ENCODE measurements around the gene ZDHHC24. TPM values are rescaled to one million over a fixed set of nuclear protein-coding genes. Genes with fewer than 3 reads are reported as not detected.

The ZDHHC24 gene
- total RNA-seq, 3 donors from 2014 or later (not counting 1 experiment from before 2014, with no cell fraction given), result 18.5 to 34.9 (median 28.9) TPM

DNA sequence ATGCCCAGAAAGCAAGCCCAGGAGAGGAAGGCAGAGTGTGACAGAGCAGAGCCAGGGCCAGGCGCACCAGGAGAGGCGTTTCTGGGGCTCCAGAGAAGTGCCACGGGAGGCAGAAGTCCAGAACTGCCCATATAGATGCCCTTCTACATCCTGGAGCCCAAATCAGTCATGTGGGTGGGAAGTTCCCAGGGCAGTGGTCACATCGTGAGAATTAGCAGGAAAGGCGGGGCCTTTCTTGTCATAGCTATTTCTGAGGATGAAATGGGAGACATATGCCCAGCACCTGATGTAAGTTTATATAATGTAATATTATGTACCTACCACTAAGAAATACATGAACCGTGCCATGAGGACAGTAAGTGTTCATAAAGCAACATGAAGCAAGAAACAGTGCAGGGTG, 13.1 kb downstream of the ZDHHC24 start:
- peaks cover 9% of the 10 kb centered on the region for H3K36me3 Mint-ChIP-seq
- peaks cover 12% of the 10 kb centered on the region for H3K36me3 ChIP-seq (ENCODE audit: control insufficient read depth, insufficient read depth, low read length)
- H3K9me3 ChIP-seq (ENCODE audit: control insufficient read depth, insufficient read depth, low read length), result no peaks in the 10 kb centered on the region
- ATAC-seq (no peak), DNase-seq (no peak)
- H3K9me3 Mint-ChIP-seq, result no peaks in the 10 kb centered on the region
- H3K4me3 ChIP-seq (ENCODE audit: low read length), result no peak overlapping the region
- H3K27me3 ChIP-seq (ENCODE audit: control insufficient read depth, insufficient read depth, low read length), result no peaks in the 10 kb centered on the region
- H3K27ac Mint-ChIP-seq, result peak overlapping the region in 1 of 2 donors; percentile 75
- intact Hi-C loops (cut with micrococcal nuclease), result no loop called here
- H3K27ac ChIP-seq (ENCODE audit: low read length), result no peak overlapping the region
- peaks cover 4 to 14% of the 10 kb centered on the region in 2 donors for H3K4me1 Mint-ChIP-seq
- H3K4me3 Mint-ChIP-seq, result no peak overlapping the region
- WGBS (ENCODE audit: insufficient coverage), result 72% methylated on average over 5 of the region's 6 CpGs
- TF ChIP-seq CTCF (IDR thresholded peaks at IDR 0.05), result no peak
- no peaks in the 10 kb centered on the region for H3K27me3 Mint-ChIP-seq (ENCODE audit: low read depth in 2 of 2)
- no peaks in the 10 kb centered on the region for H3K4me1 ChIP-seq (ENCODE audit: control insufficient read depth, insufficient read depth, low read length)

GRCh38 chr11:66531841-66532240, 14.0 kb downstream of the ZDHHC24 start:
- H3K9me3 Mint-ChIP-seq, result no peaks in the 10 kb centered on the region
- peaks cover 4 to 14% of the 10 kb centered on the region in 2 donors for H3K4me1 Mint-ChIP-seq
- H3K27me3 ChIP-seq (ENCODE audit: control insufficient read depth, insufficient read depth, low read length), result no peaks in the 10 kb centered on the region
- H3K4me1 ChIP-seq (ENCODE audit: control insufficient read depth, insufficient read depth, low read length), result no peaks in the 10 kb centered on the region
- H3K27ac ChIP-seq (ENCODE audit: low read length), result no peak overlapping the region
- intact Hi-C loops (cut with micrococcal nuclease), result no loop called here
- no peak overlapping the region for H3K27ac Mint-ChIP-seq
- ATAC-seq, result no peak
- no peak for TF ChIP-seq CTCF (IDR thresholded peaks at IDR 0.05)
- peaks cover 9% of the 10 kb centered on the region for H3K36me3 Mint-ChIP-seq
- H3K4me3 ChIP-seq (ENCODE audit: low read length), result no peak overlapping the region
- H3K36me3 ChIP-seq (ENCODE audit: control insufficient read depth, insufficient read depth, low read length), result peaks cover 6% of the 10 kb centered on the region
- 95% methylated on average over 11 of the region's 11 CpGs for WGBS (ENCODE audit: insufficient coverage)
- no peaks in the 10 kb centered on the region for H3K9me3 ChIP-seq (ENCODE audit: control insufficient read depth, insufficient read depth, low read length)
- no peak overlapping the region for H3K4me3 Mint-ChIP-seq
- DNase-seq, result no peak
- no peaks in the 10 kb centered on the region for H3K27me3 Mint-ChIP-seq (ENCODE audit: low read depth in 2 of 2)

- Histone ChIP-seq H3K9me3 (ENCODE audit: control insufficient read depth, insufficient read depth, low read length) (no peaks in the 10 kb centered on the region), H3K36me3 (ENCODE audit: control insufficient read depth, insufficient read depth, low read length) (peaks cover 11% of the 10 kb centered on the region), H3K27me3 (ENCODE audit: control insufficient read depth, insufficient read depth, low read length) (no peaks in the 10 kb centered on the region), H3K4me3 (ENCODE audit: low read length) (no peak overlapping the region), H3K4me1 (ENCODE audit: control insufficient read depth, insufficient read depth, low read length) (no peaks in the 10 kb centered on the region), H3K27ac (ENCODE audit: low read length) (no peak overlapping the region)
- Mint-ChIP-seq H3K4me1 (peaks cover 4 to 14% of the 10 kb centered on the region in 2 donors), H3K9me3 (no peaks in the 10 kb centered on the region), H3K27ac (no peak overlapping the region), H3K27me3 (ENCODE audit: low read depth in 2 of 2) (no peaks in the 10 kb centered on the region), H3K36me3 (peaks cover 9% of the 10 kb centered on the region), H3K4me3 (no peak overlapping the region)
- 94% methylated on average over 10 of the region's 10 CpGs for WGBS (ENCODE audit: insufficient coverage)
- no peak for TF ChIP-seq CTCF (IDR thresholded peaks at IDR 0.05)
- ATAC-seq, result no peak
- intact Hi-C loops (cut with micrococcal nuclease), result no loop called here
- DNase-seq, result no peak
These were observed 14.7 kb downstream of the ZDHHC24 start for GRCh38 chr11:66530927-66531709.

DNA sequence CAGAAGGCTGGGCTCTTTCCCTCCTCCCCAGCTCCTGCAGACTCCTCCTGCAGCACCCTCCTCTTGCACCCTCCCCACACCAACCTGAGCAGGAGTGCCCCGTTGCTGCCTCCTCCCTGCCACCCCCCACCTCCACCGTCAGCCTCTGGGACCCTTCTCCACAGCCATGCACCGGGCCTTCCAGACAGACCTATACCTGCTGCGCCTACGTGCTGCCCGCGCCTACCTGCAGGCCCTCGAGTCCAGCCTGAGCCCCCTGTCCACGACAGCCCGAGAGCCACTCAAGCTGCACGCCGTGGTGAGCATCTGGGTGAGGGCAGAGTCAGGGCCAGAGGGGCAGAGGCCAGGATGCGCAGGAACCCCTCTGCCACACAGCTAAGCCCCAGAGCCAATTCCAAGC, 16.2 kb downstream of the ZDHHC24 start:
- H3K27ac Mint-ChIP-seq, result no peak overlapping the region
- H3K4me3 Mint-ChIP-seq, result no peak overlapping the region
- intact Hi-C loops (cut with micrococcal nuclease), result no loop called here
- no peaks in the 10 kb centered on the region for H3K36me3 Mint-ChIP-seq
- Histone ChIP-seq H3K4me1 (ENCODE audit: control insufficient read depth, insufficient read depth, low read length) (no peaks in the 10 kb centered on the region), H3K9me3 (ENCODE audit: control insufficient read depth, insufficient read depth, low read length) (no peaks in the 10 kb centered on the region), H3K27me3 (ENCODE audit: control insufficient read depth, insufficient read depth, low read length) (no peaks in the 10 kb centered on the region), H3K36me3 (ENCODE audit: control insufficient read depth, insufficient read depth, low read length) (peaks cover 15% of the 10 kb centered on the region), H3K4me3 (ENCODE audit: low read length) (no peak overlapping the region), H3K27ac (ENCODE audit: low read length) (no peak overlapping the region)
- WGBS (ENCODE audit: insufficient coverage), result 93% methylated on average over 13 of the region's 13 CpGs
- H3K4me1 Mint-ChIP-seq, result peaks cover 0 to 14% of the 10 kb centered on the region in 2 donors
- TF ChIP-seq CTCF (IDR thresholded peaks at IDR 0.05), result no peak
- H3K27me3 Mint-ChIP-seq (ENCODE audit: low read depth in 2 of 2), result no peaks in the 10 kb centered on the region
- H3K9me3 Mint-ChIP-seq, result no peaks in the 10 kb centered on the region
- ATAC-seq (no peak), DNase-seq (no peak)

Measured in natural killer cell (primary cell).